K562 (cell line): ENCODE data around the gene PQBP1. TPM values are rescaled to one million over a fixed set of nuclear protein-coding genes. Genes with fewer than 3 reads are reported as not detected.

Experiments
- ARNT ChIP-seq, 2 experiments: fragments of 450-650 bp; IDR thresholded peaks; 2 replicates each; pipeline ENCODE4 v1.6.1; 2016; ENCODE audit warnings: mild to moderate bottlenecking in 1 of 2
- CEBPG ChIP-seq, 3 experiments: fragments of 200-800 bp in 1 of 3; sonication (Bioruptor generic) in 1 of 3; sonication (generic) in 1 of 3; formaldehyde crosslinking in 1 of 3; IDR thresholded peaks in 2 of 3; conservative IDR thresholded peaks in 1 of 3; 2 replicates each; pipeline versions ENCODE4 v1.6.1 to v1.8.0; 2016 to 2022; ENCODE audit warnings: missing compliant biosample characterization in 2 of 3, missing genetic modification characterization in 2 of 3, mild to moderate bottlenecking in 1 of 3, missing genetic modification reagents in 1 of 3
- ELF2 ChIP-seq: fragments of 250-450 bp; sonication (Bioruptor Pico); IDR thresholded peaks from 2 replicates; pipeline ENCODE4 v1.5.0; 2021; ENCODE audit warnings: mild to moderate bottlenecking
- FIP1L1 ChIP-seq: fragments of 200-400 bp; formaldehyde crosslinking; IDR thresholded peaks from 2 replicates; pipeline ENCODE4 v1.6.1; 2018; ENCODE audit warnings: mild to moderate bottlenecking, low read depth, low read length; ENCODE audit not compliant: poor library complexity, severe bottlenecking
- HDAC1 ChIP-seq, 2 experiments: fragments of 450-650 bp; IDR thresholded peaks; 2 replicates each; pipeline ENCODE4 v1.6.1; 2016 to 2017; ENCODE audit warnings: inconsistent platforms in 1 of 2, mild to moderate bottlenecking in 1 of 2, moderate library complexity in 1 of 2
- KAT2B ChIP-seq: IDR thresholded peaks from one replicate; pipeline ENCODE4 v1.6.1; 2012; ENCODE audit warnings: low read depth, mild to moderate bottlenecking, control low read depth, inconsistent platforms, low read length, moderate library complexity
- KDM1A ChIP-seq, 2 experiments: fragments of 450-650 bp; IDR thresholded peaks; 2 replicates each; pipeline ENCODE4 v1.6.1; 2016; ENCODE audit warnings: mild to moderate bottlenecking in 2 of 2
- NFE2 ChIP-seq: IDR thresholded peaks from 2 replicates; pipeline ENCODE4 v1.6.1; 2014; ENCODE audit warnings: antibody characterized with exemption, low read depth
- POLR2AphosphoS5 ChIP-seq: IDR thresholded peaks from 2 replicates; pipeline ENCODE4 v1.6.1; 2011; ENCODE audit warnings: mild to moderate bottlenecking, low read depth, low read length, moderate library complexity; ENCODE audit not compliant: control insufficient read depth, insufficient read depth
- POLR2B ChIP-seq: fragments of 450-650 bp; IDR thresholded peaks from 2 replicates; pipeline ENCODE4 v1.6.1; 2018; ENCODE audit warnings: low read depth; ENCODE audit not compliant: partially characterized antibody
- POLR2H ChIP-seq: IDR thresholded peaks from 2 replicates; pipeline ENCODE4 v1.6.1; 2016; ENCODE audit warnings: missing genetic modification characterization, low read depth, mild to moderate bottlenecking, control low read depth, missing compliant biosample characterization, moderate library complexity
- PTBP1 ChIP-seq: fragments of 200-400 bp; formaldehyde crosslinking; IDR thresholded peaks from 2 replicates; pipeline ENCODE4 v1.6.1; 2017; ENCODE audit warnings: low read depth, low read length
- SMARCA4 ChIP-seq: fragments of 450-650 bp; IDR thresholded peaks from 2 replicates; pipeline ENCODE4 v1.6.1; 2016
- SP2 ChIP-seq: IDR thresholded peaks from 2 replicates; pipeline ENCODE4 v1.6.1; 2011; ENCODE audit warnings: mild to moderate bottlenecking, low read depth, low read length, moderate library complexity; ENCODE audit not compliant: poor library complexity, severe bottlenecking; ENCODE audit errors: extremely low read depth
- ZNF384 ChIP-seq: IDR thresholded peaks from 2 replicates; pipeline ENCODE4 v1.6.1; 2012; ENCODE audit warnings: low read depth, low read length, improper control_type of control experiment
- ZNF764 ChIP-seq: fragments of 250-450 bp; sonication (Bioruptor Pico); IDR thresholded peaks from 2 replicates; pipeline ENCODE4 v1.4.0; 2020; ENCODE audit warnings: low read depth, mild to moderate bottlenecking, moderate library complexity
- polyA plus RNA-seq, 8 experiments: library from polyadenylated mRNA; depleted of rRNA in 4 of 8; stranded (reverse) in 5 of 8; unstranded in 3 of 8; fragments of >200 nt; fragmentation: Nextera tagmentation in 2 of 8; fragmentation: Illumina TruSeq in 1 of 8; extraction: Ambion mirVana in 2 of 8; extraction: Trizol in 1 of 8; gene quantifications; 2 replicates each; pipeline versions ENCODE4 v1.2.1 to v1.2.3, GENCODE V29; 2011 to 2014; ENCODE audit warnings: inconsistent platforms in 1 of 8, missing spikeins in 1 of 8
- total RNA-seq, 7 experiments: library from RNA; depleted of rRNA in 6 of 7; stranded (reverse); fragments of >200 nt in 6 of 7; fragmentation: Illumina TruSeq in 2 of 7; extraction: Trizol in 2 of 7; gene quantifications; 2 replicates each; pipeline versions ENCODE4 v1.2.1 to v1.2.3, GENCODE V29; 2011 to 2021; ENCODE audit warnings: low replicate concordance in 1 of 7
- TF ChIP-seq, protein P1 (sequence below): sonication (generic); formaldehyde crosslinking; IDR thresholded peaks from 2 replicates; pipeline ENCODE4 v1.8.1; 2023; ENCODE audit warnings: mild to moderate bottlenecking, missing genetic modification reagents
- TF ChIP-seq, protein P2 (sequence below): sonication (generic); formaldehyde crosslinking; IDR thresholded peaks from 2 replicates; pipeline ENCODE4 v1.8.0; 2022; ENCODE audit warnings: mild to moderate bottlenecking, missing genetic modification reagents
- TF ChIP-seq, protein P3 (sequence below): fragments of 450-650 bp; IDR thresholded peaks from 2 replicates; pipeline ENCODE4 v1.6.1; 2016; ENCODE audit warnings: antibody characterized with exemption
- TF ChIP-seq, protein P4 (sequence below), 2 experiments: fragments of 250-450 bp in 1 of 2; fragments of 450-650 bp in 1 of 2; sonication (Bioruptor Pico) in 1 of 2; IDR thresholded peaks; 2 replicates each; pipeline versions ENCODE4 v1.6.1 to v1.8.0; 2016 to 2021; ENCODE audit warnings: mild to moderate bottlenecking in 2 of 2, moderate library complexity in 2 of 2, missing compliant biosample characterization in 1 of 2, missing genetic modification characterization in 1 of 2

Gene PQBP1
- total and polyA plus RNA-seq, 9 of the 15 experiments (the other 6 are each of a cell fraction or from before 2014, with no cell fraction given): 41.3 to 262 (median 112) TPM

DNA sequence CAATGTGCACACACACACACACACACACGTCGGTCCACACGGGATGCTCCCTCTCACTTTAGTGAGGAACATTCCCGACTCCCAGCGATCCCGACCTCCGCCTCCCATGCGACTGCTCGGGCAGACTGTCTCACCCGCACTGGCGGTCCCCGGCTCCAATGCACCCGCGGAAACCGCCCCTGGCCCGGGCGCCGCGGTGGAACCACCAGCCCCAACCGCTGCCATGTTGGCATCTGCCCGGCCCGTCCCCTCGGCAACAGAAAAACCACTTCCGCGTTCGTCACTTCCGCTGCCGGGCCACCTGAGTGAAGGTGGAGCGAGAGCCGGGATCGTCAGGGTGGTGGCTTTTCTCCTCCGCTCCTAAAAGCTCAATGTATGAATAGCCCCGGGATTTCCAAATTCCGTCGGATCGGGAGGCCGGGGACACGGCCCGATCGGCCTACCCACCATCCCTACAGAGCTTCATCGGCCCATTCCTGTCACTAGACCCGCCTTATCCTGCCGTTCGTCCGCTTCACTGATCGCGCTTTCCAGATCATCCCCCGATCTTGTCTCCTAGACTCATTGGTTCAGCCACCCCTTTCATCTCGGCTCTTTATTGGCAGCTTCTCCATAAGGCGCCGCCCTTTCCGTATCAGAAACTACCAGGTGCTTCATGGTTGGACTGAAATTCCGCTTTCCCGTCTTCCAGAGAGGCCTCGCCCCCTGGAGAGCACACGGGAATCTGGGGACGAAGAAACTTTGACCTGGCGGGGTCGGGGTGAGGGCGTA, 13.9 kb downstream of the PQBP1 start, which contains the start of gene SLC35A2 (continued):
- TF ChIP-seq, protein P1, sequence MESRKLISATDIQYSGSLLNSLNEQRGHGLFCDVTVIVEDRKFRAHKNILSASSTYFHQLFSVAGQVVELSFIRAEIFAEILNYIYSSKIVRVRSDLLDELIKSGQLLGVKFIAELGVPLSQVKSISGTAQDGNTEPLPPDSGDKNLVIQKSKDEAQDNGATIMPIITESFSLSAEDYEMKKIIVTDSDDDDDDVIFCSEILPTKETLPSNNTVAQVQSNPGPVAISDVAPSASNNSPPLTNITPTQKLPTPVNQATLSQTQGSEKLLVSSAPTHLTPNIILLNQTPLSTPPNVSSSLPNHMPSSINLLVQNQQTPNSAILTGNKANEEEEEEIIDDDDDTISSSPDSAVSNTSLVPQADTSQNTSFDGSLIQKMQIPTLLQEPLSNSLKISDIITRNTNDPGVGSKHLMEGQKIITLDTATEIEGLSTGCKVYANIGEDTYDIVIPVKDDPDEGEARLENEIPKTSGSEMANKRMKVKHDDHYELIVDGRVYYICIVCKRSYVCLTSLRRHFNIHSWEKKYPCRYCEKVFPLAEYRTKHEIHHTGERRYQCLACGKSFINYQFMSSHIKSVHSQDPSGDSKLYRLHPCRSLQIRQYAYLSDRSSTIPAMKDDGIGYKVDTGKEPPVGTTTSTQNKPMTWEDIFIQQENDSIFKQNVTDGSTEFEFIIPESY (CRISPR knock-in tag): no peak; the same call in 1 of the 2 replicates
- TF ChIP-seq PTBP1 (peak; percentile 89; the same call in 1 of the 2 replicates), ARNT (IDR thresholded peaks at IDR 0.05) (0 out of 4 replicates have a peak, but pooled peaks of 1 of the 2 experiments have one; percentile 18), NFE2 (no peak), KAT2B (no peak), KDM1A (IDR thresholded peaks at IDR 0.05) (no peak), SP2 (no peak), POLR2AphosphoS5 (peak; percentile 72; the same call in 1 of the 2 replicates), ZNF764 (peak; percentile 31; the same call in 1 of the 2 replicates), SMARCA4 (peak; percentile 29; the same call in 1 of the 2 replicates), FIP1L1 (peak; percentile 81), HDAC1 (IDR thresholded peaks at IDR 0.05) (peak in 1 of 2 experiments; percentile 96; a peak in 2 of 4 replicates), CEBPG (CRISPR knock-in tag; IDR thresholded peaks at IDR 0.05) (no peak), CEBPG (tag; conservative IDR thresholded peaks at IDR 0.05 in 1 of 2, IDR thresholded peaks at IDR 0.05 in 1 of 2) (no peak), POLR2B (peak; percentile 82), ZNF384 (0 out of 2 replicates have a peak, but pooled peaks have one; percentile 3), ELF2 (CRISPR knock-in tag) (peak; percentile 96), POLR2H (tag) (peak; percentile 89)
- TF ChIP-seq, protein P2, sequence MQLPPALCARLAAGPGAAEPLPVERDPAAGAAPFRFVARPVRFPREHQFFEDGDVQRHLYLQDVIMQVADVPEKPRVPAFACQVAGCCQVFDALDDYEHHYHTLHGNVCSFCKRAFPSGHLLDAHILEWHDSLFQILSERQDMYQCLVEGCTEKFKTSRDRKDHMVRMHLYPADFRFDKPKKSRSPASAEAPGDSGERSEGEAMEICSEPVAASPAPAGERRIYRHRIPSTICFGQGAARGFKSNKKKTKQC (CRISPR knock-in tag): peak; percentile 60
- TF ChIP-seq, protein P3, sequence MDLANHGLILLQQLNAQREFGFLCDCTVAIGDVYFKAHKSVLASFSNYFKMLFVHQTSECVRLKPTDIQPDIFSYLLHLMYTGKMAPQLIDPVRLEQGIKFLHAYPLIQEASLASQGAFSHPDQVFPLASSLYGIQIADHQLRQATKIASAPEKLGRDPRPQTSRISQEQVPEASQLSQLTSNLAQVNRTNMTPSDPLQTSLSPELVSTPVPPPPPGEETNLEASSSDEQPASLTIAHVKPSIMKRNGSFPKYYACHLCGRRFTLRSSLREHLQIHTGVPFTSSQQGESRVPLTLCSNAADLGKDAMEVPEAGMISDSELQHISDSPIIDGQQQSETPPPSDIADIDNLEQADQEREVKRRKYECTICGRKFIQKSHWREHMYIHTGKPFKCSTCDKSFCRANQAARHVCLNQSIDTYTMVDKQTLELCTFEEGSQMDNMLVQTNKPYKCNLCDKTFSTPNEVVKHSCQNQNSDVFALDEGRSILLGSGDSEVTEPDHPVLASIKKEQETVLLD: peak; percentile 4; the same call in 1 of the 2 replicates
- TF ChIP-seq, protein P4, sequence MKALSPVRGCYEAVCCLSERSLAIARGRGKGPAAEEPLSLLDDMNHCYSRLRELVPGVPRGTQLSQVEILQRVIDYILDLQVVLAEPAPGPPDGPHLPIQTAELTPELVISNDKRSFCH (CRISPR knock-in tag; IDR thresholded peaks at IDR 0.05): no peak
- TF ChIP-seq, protein P4 (tag; IDR thresholded peaks at IDR 0.05): peak; percentile 24; the same call in 1 of the 2 replicates
